HCT116 (cell line): ENCODE measurements around the gene DNAJC16. TPM values are rescaled to one million over a fixed set of nuclear protein-coding genes. Genes with fewer than 3 reads are reported as not detected.

ENCODE experiments used
- ATF3 ChIP-seq: IDR thresholded peaks from 2 replicates; pipeline ENCODE4 v1.6.1; 2012
- CBX3 ChIP-seq: IDR thresholded peaks from 2 replicates; pipeline ENCODE4 v1.6.1; 2012; ENCODE audit warnings: low read depth
- CEBPB ChIP-seq: IDR thresholded peaks from 2 replicates; pipeline ENCODE4 v1.6.1; 2012; ENCODE audit warnings: low read depth
- CTCF ChIP-seq, 3 experiments: fragments of 200-600 bp in 1 of 3; sonication (generic) in 1 of 3; IDR thresholded peaks in 2 of 3; conservative IDR thresholded peaks in 1 of 3; 2 replicates each; pipeline ENCODE4 v1.5.1; 2012 to 2017; ENCODE audit warnings: low read depth in 2 of 3, low read length in 2 of 3, antibody characterized with exemption in 1 of 3, borderline replicate concordance in 1 of 3, control low read depth in 1 of 3, mild to moderate bottlenecking in 1 of 3, mixed read lengths in 1 of 3, mixed run types in 1 of 3, moderate library complexity in 1 of 3; ENCODE audit not compliant: insufficient read depth in 1 of 3
- EZH2 ChIP-seq: fragments of 200-600 bp; sonication (generic); IDR thresholded peaks from 2 replicates; pipeline ENCODE4 v1.6.1; 2017; ENCODE audit warnings: antibody characterized with exemption, mixed run types
- EZH2phosphoT487 ChIP-seq: fragments of 200-600 bp; IDR thresholded peaks from 2 replicates; pipeline ENCODE4 v1.6.1; 2018; ENCODE audit warnings: antibody characterized with exemption, borderline replicate concordance
- JUND ChIP-seq: IDR thresholded peaks from 2 replicates; pipeline ENCODE4 v1.6.1; 2012
- POLR2A ChIP-seq: IDR thresholded peaks from 2 replicates; pipeline ENCODE4 v1.7.0; 2011; ENCODE audit warnings: borderline replicate concordance; ENCODE audit not compliant: insufficient read depth, insufficient read length; ENCODE audit errors: extremely low read depth
- REST ChIP-seq: IDR thresholded peaks from 2 replicates; pipeline ENCODE4 v1.6.1; 2012; ENCODE audit warnings: low read depth
- SP1 ChIP-seq: IDR thresholded peaks from 2 replicates; pipeline ENCODE4 v1.6.1; 2012; ENCODE audit warnings: low read depth
- YY1 ChIP-seq: IDR thresholded peaks from 2 replicates; pipeline ENCODE4 v1.6.1; 2011; ENCODE audit warnings: low read length, low read depth, moderate library complexity, mild to moderate bottlenecking; ENCODE audit not compliant: insufficient replicate concordance; ENCODE audit errors: extremely low read depth
- ZNF274 ChIP-seq: fragments of 200-500 bp; sonication (Bioruptor generic); IDR thresholded peaks from 2 replicates; pipeline ENCODE4 v1.6.1; 2014; ENCODE audit warnings: mild to moderate bottlenecking, low read depth, low read length, inconsistent platforms
- total RNA-seq: library from RNA; stranded (reverse); gene quantifications from one replicate; pipeline ENCODE4 v1.2.1, GENCODE V29; 2021; ENCODE audit not compliant: unreplicated experiment
- TF ChIP-seq, protein P1 (sequence below): IDR thresholded peaks from 2 replicates; pipeline ENCODE4 v1.6.1; 2012

DNAJC16 gene
- total RNA-seq, 1 experiment from 2014 or later: 20.6 TPM

- TF ChIP-seq REST: no peak
- no peak for TF ChIP-seq SP1
- TF ChIP-seq CEBPB: no peak
- TF ChIP-seq JUND: no peak
- TF ChIP-seq EZH2: no peak
- TF ChIP-seq ATF3: no peak
- no peak for TF ChIP-seq YY1
- no peak for TF ChIP-seq POLR2A
- no peak for TF ChIP-seq EZH2phosphoT487
- TF ChIP-seq CTCF (IDR thresholded peaks at IDR 0.05 in 2 of 3, conservative IDR thresholded peaks at IDR 0.05 in 1 of 3; ENCODE audit: borderline replicate concordance in 1 of 3, insufficient read depth in 1 of 3, low read depth in 2 of 3, low read length in 2 of 3): no peak
- no peak for TF ChIP-seq CBX3
- no peak for TF ChIP-seq ZNF274
- TF ChIP-seq, protein P1, sequence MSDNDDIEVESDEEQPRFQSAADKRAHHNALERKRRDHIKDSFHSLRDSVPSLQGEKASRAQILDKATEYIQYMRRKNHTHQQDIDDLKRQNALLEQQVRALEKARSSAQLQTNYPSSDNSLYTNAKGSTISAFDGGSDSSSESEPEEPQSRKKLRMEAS: no peak
Measured at GRCh38 chr1:15542388-15543250, 16.0 kb downstream of the DNAJC16 start (continued).
